Glutamatergic neuron (in vitro differentiated cells): ENCODE data around the gene EML6. TPM values are rescaled to one million over a fixed set of nuclear protein-coding genes. Genes with fewer than 3 reads are reported as not detected.

Source experiments
- DNase-seq: peaks from one replicate; pipeline ENCODE4 v3.0.0; 2022
- H3K27ac Mint-ChIP-seq: one replicate; pipeline ENCODE4 v1.8.0; 2020; ENCODE audit warnings: mild to moderate bottlenecking, mixed read lengths, inconsistent platforms; ENCODE audit not compliant: unreplicated experiment
- H3K27me3 Mint-ChIP-seq: one replicate; pipeline ENCODE4 v1.8.0; 2020; ENCODE audit warnings: mild to moderate bottlenecking, moderate library complexity, mixed read lengths, inconsistent platforms; ENCODE audit not compliant: unreplicated experiment
- H3K36me3 Mint-ChIP-seq: one replicate; pipeline ENCODE4 v1.8.0; 2020; ENCODE audit warnings: mild to moderate bottlenecking, mixed read lengths, inconsistent platforms; ENCODE audit not compliant: unreplicated experiment
- H3K4me1 Mint-ChIP-seq: one replicate; pipeline ENCODE4 v1.8.0; 2020; ENCODE audit warnings: mild to moderate bottlenecking, low read depth, mixed read lengths, inconsistent platforms; ENCODE audit not compliant: unreplicated experiment
- H3K4me3 Mint-ChIP-seq: one replicate; pipeline ENCODE4 v1.8.0; 2020; ENCODE audit warnings: mild to moderate bottlenecking, mixed read lengths, inconsistent platforms; ENCODE audit not compliant: unreplicated experiment
- H3K9me3 Mint-ChIP-seq: one replicate; pipeline ENCODE4 v1.8.0; 2020; ENCODE audit warnings: mild to moderate bottlenecking, moderate library complexity, mixed read lengths, inconsistent platforms; ENCODE audit not compliant: unreplicated experiment
- CTCF ChIP-seq: fragments of 200-600 bp; sonication (generic); IDR thresholded peaks from one replicate; pipeline ENCODE4 v1.5.0; 2021; ENCODE audit not compliant: partially characterized antibody, unreplicated experiment
- total RNA-seq: library from RNA; stranded (reverse); fragmentation: NEBNext Ultra II Directional; extraction: Animal tissue kit (Norgen Biotek cat#: 25700); gene quantifications from one replicate; pipeline ENCODE4 v1.2.1, GENCODE V29; 2021; ENCODE audit not compliant: unreplicated experiment

The EML6 gene
- total RNA-seq, 1 donor from 2014 or later: 0.91 TPM

- Mint-ChIP-seq H3K27me3 (no peaks in the 10 kb centered on the region), H3K36me3 (peaks cover 5% of the 10 kb centered on the region), H3K27ac (no peak overlapping the region), H3K9me3 (peaks cover 2% of the 10 kb centered on the region), H3K4me3 (no peak overlapping the region), H3K4me1 (no peaks in the 10 kb centered on the region)
- no peak for DNase-seq
- TF ChIP-seq CTCF: no peak
Observed at GRCh38 chr2:54858021-54858681, 134.7 kb downstream of the EML6 start.

GRCh38 chr2:54859416-54859815, 136.0 kb downstream of the EML6 start:
- H3K27me3 Mint-ChIP-seq: no peaks in the 10 kb centered on the region
- TF ChIP-seq CTCF: no peak
- H3K36me3 Mint-ChIP-seq: peaks cover 5% of the 10 kb centered on the region
- no peak for DNase-seq
- no peaks in the 10 kb centered on the region for H3K4me1 Mint-ChIP-seq
- H3K4me3 Mint-ChIP-seq: no peak overlapping the region
- peaks cover 2% of the 10 kb centered on the region for H3K9me3 Mint-ChIP-seq
- no peak overlapping the region for H3K27ac Mint-ChIP-seq

GRCh38 chr2:54859997-54860701, 136.7 kb downstream of the EML6 start:
- no peak for DNase-seq
- H3K4me1 Mint-ChIP-seq: no peaks in the 10 kb centered on the region
- peaks cover 5% of the 10 kb centered on the region for H3K36me3 Mint-ChIP-seq
- H3K4me3 Mint-ChIP-seq: no peak overlapping the region
- no peak for TF ChIP-seq CTCF
- H3K27me3 Mint-ChIP-seq: no peaks in the 10 kb centered on the region
- H3K27ac Mint-ChIP-seq: no peak overlapping the region
- H3K9me3 Mint-ChIP-seq: peaks cover 2% of the 10 kb centered on the region

- no peaks in the 10 kb centered on the region for H3K27me3 Mint-ChIP-seq
- TF ChIP-seq CTCF: no peak
- DNase-seq: no peak
- H3K36me3 Mint-ChIP-seq: peaks cover 5% of the 10 kb centered on the region
- H3K9me3 Mint-ChIP-seq: no peaks in the 10 kb centered on the region
- H3K4me3 Mint-ChIP-seq: no peak overlapping the region
- no peaks in the 10 kb centered on the region for H3K4me1 Mint-ChIP-seq
- H3K27ac Mint-ChIP-seq: no peak overlapping the region
Observed at GRCh38 chr2:54862229-54862628, 138.8 kb downstream of the EML6 start.

- TF ChIP-seq CTCF: no peak
- Mint-ChIP-seq H3K36me3 (peaks cover 5% of the 10 kb centered on the region), H3K27ac (no peak overlapping the region), H3K4me1 (no peaks in the 10 kb centered on the region), H3K4me3 (no peak overlapping the region), H3K9me3 (no peaks in the 10 kb centered on the region), H3K27me3 (no peaks in the 10 kb centered on the region)
- no peak for DNase-seq
Observed at GRCh38 chr2:54862742-54863141, 139.3 kb downstream of the EML6 start.
